ENCODE results near the gene EYA3.

EYA3 gene

DNA sequence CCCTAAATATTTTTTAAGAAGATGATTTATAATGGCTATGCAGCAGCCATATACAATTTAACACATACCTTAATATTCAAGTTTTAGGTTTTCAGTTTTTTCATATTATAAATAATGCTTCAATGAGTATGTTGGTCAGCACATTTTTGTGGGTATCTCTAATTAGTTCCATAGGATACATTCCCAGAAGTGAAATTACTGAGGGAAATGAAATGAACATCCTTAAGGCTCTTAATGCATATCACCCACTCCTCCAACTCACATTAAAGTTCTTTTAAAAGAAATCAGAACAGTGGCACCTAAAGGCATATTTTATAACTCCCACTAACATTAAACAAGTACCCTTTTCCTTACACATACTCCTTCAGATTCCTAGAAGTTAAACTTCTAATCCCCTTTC is 56.1 kb downstream of the EYA3 start:
- no peak for DNase-seq
- Histone ChIP-seq H3K9me3 (ENCODE audit: control insufficient read depth, low read length) (no peaks in the 10 kb centered on the region), H3K18ac (ENCODE audit: low read depth in 1 of 2, low read length in 2 of 2) (no peak overlapping the region), H2BK120ac (ENCODE audit: low read depth, low read length) (no peak overlapping the region), H2BK5ac (ENCODE audit: low read depth, low read length, poor library complexity, severe bottlenecking) (no peak overlapping the region), H3K14ac (ENCODE audit: low read length in 2 of 2) (no peak overlapping the region), H3K27me3 (ENCODE audit: control insufficient read depth in 1 of 2, insufficient read depth in 1 of 2, low read length in 2 of 2) (no peaks in the 10 kb centered on the region), H3K79me1 (replicated peaks; ENCODE audit: low read length, poor library complexity, severe bottlenecking) (peaks cover 14% of the 10 kb centered on the region), H3K36me3 (ENCODE audit: control insufficient read depth in 1 of 2, insufficient read depth in 2 of 2, low read depth in 1 of 2, low read length in 2 of 2) (peaks cover 0 to 30% of the 10 kb centered on the region in 2 experiments), H2AFZ (ENCODE audit: low read depth, low read length) (no peak overlapping the region), H4K91ac (ENCODE audit: low read length) (no peak overlapping the region), H2BK12ac (ENCODE audit: low read length in 2 of 2) (no peak overlapping the region), H3K23ac (ENCODE audit: low read length in 2 of 2) (no peak overlapping the region), H3K9ac (ENCODE audit: low read length) (no peak overlapping the region), H3K27ac (ENCODE audit: low read length, poor library complexity, severe bottlenecking) (no peak overlapping the region), H3K4me2 (ENCODE audit: low read length, poor library complexity, severe bottlenecking) (no peak overlapping the region), H3K4me1 (ENCODE audit: control insufficient read depth, insufficient read depth, low read depth, low read length) (peaks cover 1% of the 10 kb centered on the region), H2BK15ac (ENCODE audit: low read depth, poor library complexity, severe bottlenecking) (no peak overlapping the region), H2AK5ac (ENCODE audit: low read length, severe bottlenecking) (no peak overlapping the region), H4K8ac (ENCODE audit: low read length) (no peak overlapping the region), H3K4me3 (ENCODE audit: insufficient read depth in 1 of 2, low read depth in 1 of 2, low read length in 2 of 2) (no peak overlapping the region), H3K4ac (ENCODE audit: low read depth in 1 of 2, low read length in 2 of 2) (no peak overlapping the region)

DNA sequence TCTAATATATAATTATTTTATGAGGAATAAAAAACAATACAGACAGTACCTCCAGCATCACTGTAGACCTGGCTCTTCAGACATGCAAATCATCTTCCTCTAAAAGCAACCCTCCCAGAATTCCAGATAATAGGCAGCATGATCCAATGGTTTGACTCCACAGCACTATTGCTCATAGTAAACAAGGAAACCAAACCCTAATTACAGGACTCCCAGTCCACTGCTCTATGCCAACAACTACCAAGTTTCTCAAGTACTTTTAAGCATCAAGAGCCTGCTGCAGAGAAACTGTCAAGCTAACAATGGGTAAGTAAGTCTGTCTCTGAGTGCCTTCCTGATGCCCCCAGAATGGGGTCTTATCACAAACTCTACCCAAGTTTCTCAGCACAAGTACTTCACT is 57.2 kb downstream of the EYA3 start:
- Histone ChIP-seq H2AFZ (ENCODE audit: low read depth, low read length) (no peak overlapping the region), H3K23ac (ENCODE audit: low read length in 2 of 2) (no peak overlapping the region), H2BK120ac (ENCODE audit: low read depth, low read length) (no peak overlapping the region), H3K4me3 (ENCODE audit: insufficient read depth in 1 of 2, low read depth in 1 of 2, low read length in 2 of 2) (no peak overlapping the region), H3K14ac (ENCODE audit: low read length in 2 of 2) (no peak overlapping the region), H3K9me3 (ENCODE audit: control insufficient read depth, low read length) (no peaks in the 10 kb centered on the region), H2BK15ac (ENCODE audit: low read depth, poor library complexity, severe bottlenecking) (no peak overlapping the region), H2BK5ac (ENCODE audit: low read depth, low read length, poor library complexity, severe bottlenecking) (no peak overlapping the region), H3K27me3 (ENCODE audit: control insufficient read depth in 1 of 2, insufficient read depth in 1 of 2, low read length in 2 of 2) (no peaks in the 10 kb centered on the region), H3K18ac (ENCODE audit: low read depth in 1 of 2, low read length in 2 of 2) (no peak overlapping the region), H4K8ac (ENCODE audit: low read length) (no peak overlapping the region), H3K4ac (ENCODE audit: low read depth in 1 of 2, low read length in 2 of 2) (no peak overlapping the region), H2AK5ac (ENCODE audit: low read length, severe bottlenecking) (no peak overlapping the region), H3K36me3 (ENCODE audit: control insufficient read depth in 1 of 2, insufficient read depth in 2 of 2, low read depth in 1 of 2, low read length in 2 of 2) (peaks cover 0 to 25% of the 10 kb centered on the region in 2 experiments), H4K91ac (ENCODE audit: low read length) (no peak overlapping the region), H3K4me1 (ENCODE audit: control insufficient read depth, insufficient read depth, low read depth, low read length) (peaks cover 4% of the 10 kb centered on the region), H3K9ac (ENCODE audit: low read length) (no peak overlapping the region), H3K4me2 (ENCODE audit: low read length, poor library complexity, severe bottlenecking) (no peak overlapping the region), H2BK12ac (ENCODE audit: low read length in 2 of 2) (no peak overlapping the region), H3K27ac (ENCODE audit: low read length, poor library complexity, severe bottlenecking) (no peak overlapping the region), H3K79me1 (replicated peaks; ENCODE audit: low read length, poor library complexity, severe bottlenecking) (peaks cover 13% of the 10 kb centered on the region)
- DNase-seq, result peak; percentile 22

DNA sequence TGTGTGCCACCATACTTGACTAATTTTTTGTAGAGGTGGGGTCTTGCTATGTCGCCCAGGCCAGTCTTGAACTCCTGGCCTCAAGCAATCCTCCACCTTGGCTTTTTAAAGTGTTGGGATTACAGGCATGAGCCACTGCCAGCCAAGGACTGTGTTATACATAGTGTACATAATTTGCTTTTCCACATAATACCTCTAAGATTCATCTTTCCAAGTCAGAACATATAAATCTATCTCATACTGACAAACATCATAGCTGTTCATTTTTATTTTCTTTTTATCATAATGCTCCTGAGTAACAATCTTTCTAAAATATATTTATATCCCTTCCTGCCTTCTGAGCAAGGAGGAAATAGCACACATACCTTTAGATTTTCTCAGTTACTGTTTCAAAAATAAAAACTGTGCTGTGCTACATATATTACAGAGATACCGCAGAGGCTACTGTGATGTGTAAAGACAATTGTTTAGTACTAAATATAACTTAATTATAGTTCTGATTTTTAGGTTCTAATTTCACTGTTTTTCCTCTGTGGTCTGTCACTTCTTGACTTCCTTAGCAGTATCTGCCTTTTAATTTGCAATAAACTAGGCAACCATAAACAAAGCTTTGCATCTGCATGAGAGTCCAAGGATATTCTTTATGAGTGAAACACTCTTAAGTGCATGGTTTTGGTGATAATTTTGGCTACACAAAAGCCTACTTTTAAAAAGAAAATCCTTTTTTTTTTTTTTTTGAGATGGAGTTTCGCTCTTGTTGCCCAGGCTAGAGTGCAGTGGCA is 59.3 kb downstream of the EYA3 start:
- H3K23ac ChIP-seq (ENCODE audit: low read length in 2 of 2), result no peak overlapping the region

DNA sequence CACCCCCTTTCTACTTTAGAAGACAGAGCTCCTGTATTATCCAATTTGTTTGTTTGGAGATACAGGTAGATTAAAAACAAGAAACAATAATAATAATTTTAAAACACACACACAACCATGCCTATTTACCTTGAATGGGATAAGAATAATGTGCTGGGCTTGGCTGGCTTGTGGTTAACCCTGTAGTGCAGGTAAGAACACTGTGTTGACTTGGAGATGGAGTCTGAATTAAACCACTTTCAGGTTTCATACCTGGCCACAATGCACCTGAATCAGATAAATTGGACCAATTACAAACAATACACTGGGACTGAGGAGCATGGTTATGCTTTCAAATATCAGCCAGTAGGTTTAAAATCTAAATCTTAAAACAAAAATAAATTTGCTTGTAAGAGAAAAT is 60.8 kb downstream of the EYA3 start:
- no peaks in the 10 kb centered on the region for H3K9me3 ChIP-seq (ENCODE audit: control insufficient read depth, low read length)
- H3K4ac ChIP-seq (ENCODE audit: low read depth in 1 of 2, low read length in 2 of 2), result no peak overlapping the region
- H3K4me3 ChIP-seq (ENCODE audit: insufficient read depth in 1 of 2, low read depth in 1 of 2, low read length in 2 of 2), result no peak overlapping the region
- no peak for DNase-seq
- H2BK15ac ChIP-seq (ENCODE audit: low read depth, poor library complexity, severe bottlenecking), result no peak overlapping the region
- H3K4me2 ChIP-seq (ENCODE audit: low read length, poor library complexity, severe bottlenecking), result no peak overlapping the region
- no peak overlapping the region for H3K27ac ChIP-seq (ENCODE audit: low read length, poor library complexity, severe bottlenecking)
- no peak overlapping the region for H2BK120ac ChIP-seq (ENCODE audit: low read depth, low read length)
- no peak overlapping the region for H3K9ac ChIP-seq (ENCODE audit: low read length)
- H4K91ac ChIP-seq (ENCODE audit: low read length), result no peak overlapping the region
- no peak overlapping the region for H2BK12ac ChIP-seq (ENCODE audit: low read length in 2 of 2)
- H2AFZ ChIP-seq (ENCODE audit: low read depth, low read length), result no peak overlapping the region
- H3K18ac ChIP-seq (ENCODE audit: low read depth in 1 of 2, low read length in 2 of 2), result no peak overlapping the region
- no peak overlapping the region for H4K8ac ChIP-seq (ENCODE audit: low read length)
- H3K27me3 ChIP-seq (ENCODE audit: control insufficient read depth in 1 of 2, insufficient read depth in 1 of 2, low read length in 2 of 2), result no peaks in the 10 kb centered on the region
- H2AK5ac ChIP-seq (ENCODE audit: low read length, severe bottlenecking), result no peak overlapping the region
- peaks cover 12% of the 10 kb centered on the region for H3K79me1 ChIP-seq (replicated peaks; ENCODE audit: low read length, poor library complexity, severe bottlenecking)
- H3K14ac ChIP-seq (ENCODE audit: low read length in 2 of 2), result no peak overlapping the region
- H3K23ac ChIP-seq (ENCODE audit: low read length in 2 of 2), result no peak overlapping the region
- H2BK5ac ChIP-seq (ENCODE audit: low read depth, low read length, poor library complexity, severe bottlenecking), result no peak overlapping the region
- peaks cover 3 to 33% of the 10 kb centered on the region in 2 experiments for H3K36me3 ChIP-seq (ENCODE audit: control insufficient read depth in 1 of 2, insufficient read depth in 2 of 2, low read depth in 1 of 2, low read length in 2 of 2)
- peaks cover 4% of the 10 kb centered on the region for H3K4me1 ChIP-seq (ENCODE audit: control insufficient read depth, insufficient read depth, low read depth, low read length)

More for the DNA sequence above, 59.3 kb downstream of the EYA3 start:
- no peak overlapping the region for H2BK5ac ChIP-seq (ENCODE audit: low read depth, low read length, poor library complexity, severe bottlenecking)
- no peaks in the 10 kb centered on the region for H3K9me3 ChIP-seq (ENCODE audit: control insufficient read depth, low read length)
- H2BK120ac ChIP-seq (ENCODE audit: low read depth, low read length), result no peak overlapping the region
- no peak overlapping the region for H2AFZ ChIP-seq (ENCODE audit: low read depth, low read length)
- H3K4ac ChIP-seq (ENCODE audit: low read depth in 1 of 2, low read length in 2 of 2), result no peak overlapping the region
- H2AK5ac ChIP-seq (ENCODE audit: low read length, severe bottlenecking), result peak overlapping the region; percentile 14
- H3K36me3 ChIP-seq (ENCODE audit: control insufficient read depth in 1 of 2, insufficient read depth in 2 of 2, low read depth in 1 of 2, low read length in 2 of 2), result peaks cover 0 to 22% of the 10 kb centered on the region in 2 experiments
- 86% methylated on average over 2 of the region's 3 CpGs for WGBS
- no peak overlapping the region for H3K9ac ChIP-seq (ENCODE audit: low read length)
- no peak overlapping the region for H3K4me2 ChIP-seq (ENCODE audit: low read length, poor library complexity, severe bottlenecking)
- no peak overlapping the region for H4K8ac ChIP-seq (ENCODE audit: low read length)
- DNase-seq, result peak; percentile 26
- no peak overlapping the region for H4K91ac ChIP-seq (ENCODE audit: low read length)
- H3K27ac ChIP-seq (ENCODE audit: low read length, poor library complexity, severe bottlenecking), result peak overlapping the region; percentile 71
- no peaks in the 10 kb centered on the region for H3K27me3 ChIP-seq (ENCODE audit: control insufficient read depth in 1 of 2, insufficient read depth in 1 of 2, low read length in 2 of 2)
- no peak overlapping the region for H3K18ac ChIP-seq (ENCODE audit: low read depth in 1 of 2, low read length in 2 of 2)
- no peak overlapping the region for H3K14ac ChIP-seq (ENCODE audit: low read length in 2 of 2)
- peaks cover 12% of the 10 kb centered on the region for H3K79me1 ChIP-seq (replicated peaks; ENCODE audit: low read length, poor library complexity, severe bottlenecking)
- no peak overlapping the region for H2BK15ac ChIP-seq (ENCODE audit: low read depth, poor library complexity, severe bottlenecking)
- peaks cover 4% of the 10 kb centered on the region for H3K4me1 ChIP-seq (ENCODE audit: control insufficient read depth, insufficient read depth, low read depth, low read length)
- H2BK12ac ChIP-seq (ENCODE audit: low read length in 2 of 2), result no peak overlapping the region
- no peak overlapping the region for H3K4me3 ChIP-seq (ENCODE audit: insufficient read depth in 1 of 2, low read depth in 1 of 2, low read length in 2 of 2)
